GM23248 (cell line): ENCODE results near the gene KLF13. TPM values are rescaled to one million over a fixed set of nuclear protein-coding genes. Genes with fewer than 3 reads are reported as not detected.

Experiments used
- DNase-seq: peaks from one replicate; pipeline ENCODE4 v3.0.0-alpha.2; 2015
- H2AFZ ChIP-seq: fragments of 200-600 bp; sonication (generic); 2 replicates; pipeline ENCODE4 v1.6.1; 2016; ENCODE audit warnings: antibody characterized with exemption
- H3F3A ChIP-seq: fragments of 200-600 bp; sonication (generic); 2 replicates; pipeline ENCODE4 v1.6.1; 2016; ENCODE audit warnings: mild to moderate bottlenecking, antibody characterized with exemption, mixed run types; ENCODE audit not compliant: insufficient read depth
- H3K27ac ChIP-seq: fragments of 200-600 bp; sonication (generic); 2 replicates; pipeline ENCODE4 v1.5.1; 2016; ENCODE audit warnings: mild to moderate bottlenecking
- H3K27me3 ChIP-seq: fragments of 200-600 bp; sonication (generic); replicated peaks from 2 replicates; pipeline ENCODE4 v1.6.1; 2016; ENCODE audit warnings: mild to moderate bottlenecking; ENCODE audit not compliant: insufficient read depth
- H3K36me3 ChIP-seq: fragments of 200-600 bp; sonication (generic); 2 replicates; pipeline ENCODE4 v1.6.1; 2016; ENCODE audit warnings: low read depth, mild to moderate bottlenecking
- H3K4me1 ChIP-seq: fragments of 200-600 bp; sonication (generic); 2 replicates; pipeline ENCODE4 v1.6.1; 2016; ENCODE audit warnings: mild to moderate bottlenecking; ENCODE audit not compliant: insufficient read depth
- H3K4me2 ChIP-seq: fragments of 200-600 bp; sonication (generic); one replicate; pipeline ENCODE4 v1.6.1; 2016; ENCODE audit warnings: mild to moderate bottlenecking; ENCODE audit not compliant: unreplicated experiment
- H3K4me3 ChIP-seq: fragments of 200-600 bp; sonication (generic); 2 replicates; pipeline ENCODE4 v1.5.1; 2016; ENCODE audit warnings: mild to moderate bottlenecking
- H3K79me2 ChIP-seq: fragments of 200-600 bp; sonication (generic); 2 replicates; pipeline ENCODE4 v1.6.1; 2016; ENCODE audit warnings: mild to moderate bottlenecking; ENCODE audit not compliant: insufficient read depth
- H3K9ac ChIP-seq: fragments of 200-600 bp; sonication (generic); 2 replicates; pipeline ENCODE4 v1.6.1; 2016; ENCODE audit warnings: mild to moderate bottlenecking
- H3K9me2 ChIP-seq: fragments of 200-600 bp; sonication (generic); 2 replicates; pipeline ENCODE4 v1.6.1; 2016; ENCODE audit warnings: mixed run types, mild to moderate bottlenecking, moderate library complexity; ENCODE audit not compliant: insufficient read depth
- H3K9me3 ChIP-seq: fragments of 200-600 bp; sonication (generic); one replicate; pipeline ENCODE4 v1.6.1; 2017; ENCODE audit warnings: low read depth
- H4K20me1 ChIP-seq: fragments of 200-600 bp; sonication (generic); 2 replicates; pipeline ENCODE4 v1.6.0; 2016; ENCODE audit not compliant: insufficient read depth
- EZH2 ChIP-seq: fragments of 200-600 bp; sonication (generic); IDR thresholded peaks from 2 replicates; pipeline ENCODE4 v1.6.1; 2018; ENCODE audit warnings: antibody characterized with exemption, mild to moderate bottlenecking; ENCODE audit not compliant: insufficient read depth, poor library complexity, severe bottlenecking
- EZH2phosphoT487 ChIP-seq: fragments of 200-600 bp; sonication (generic); IDR thresholded peaks from 2 replicates; pipeline ENCODE4 v1.6.1; 2018; ENCODE audit warnings: antibody characterized with exemption, moderate library complexity, mild to moderate bottlenecking, low read depth; ENCODE audit not compliant: insufficient read depth
- WGBS, 2 experiments: methylation state at CpG; one replicate each; pipeline ENCODE4 v1.1.6; 2015 to 2017; ENCODE audit warnings: low lambda C conversion rate in 2 of 2, low coverage in 1 of 2; ENCODE audit errors: missing lambda C conversion rate in 2 of 2; 5-methylcytosine and 5-hydroxymethylcytosine counted together
- in situ Hi-C: fragments of 300-500 bp; cut with MboI; formaldehyde crosslinking; loops from 2 replicates; pipeline ENCODE4 v1.15.0; 2020
- polyA plus RNA-seq: library from polyadenylated mRNA; unstranded; fragments of >200 nt; fragmentation: Nextera tagmentation; extraction: Ambion mirVana; gene quantifications from 2 replicates; pipeline ENCODE4 v1.2.1, GENCODE V29; 2016
- total RNA-seq: library from RNA; depleted of rRNA; stranded (reverse); fragments of >200 nt; shearing (Covaris generic); gene quantifications from 2 replicates; pipeline ENCODE4 v1.2.3, GENCODE V29; 2014

KLF13 gene
- total and polyA plus RNA-seq, 2 experiments from 2014 or later: 8.0 to 38.9 TPM

GRCh38 chr15:31402511-31403056 is 75.9 kb downstream of the KLF13 start:
- H3F3A ChIP-seq: peaks cover 18% of the 10 kb centered on the region; the same call in 1 of the 2 replicates
- no peak overlapping the region for H3K4me2 ChIP-seq
- H3K9me2 ChIP-seq: no peaks in the 10 kb centered on the region
- H3K9ac ChIP-seq: peak overlapping the region; percentile 38; the same call in 1 of the 2 replicates
- H3K27me3 ChIP-seq: no peaks in the 10 kb centered on the region
- 83% methylated on average over 13 of the region's 13 CpGs for WGBS, 2 experiments
- no peak for TF ChIP-seq EZH2
- TF ChIP-seq EZH2phosphoT487: no peak
- peaks cover 34% of the 10 kb centered on the region for H3K4me1 ChIP-seq
- H4K20me1 ChIP-seq: no peaks in the 10 kb centered on the region
- in situ Hi-C loops: no loop called here
- no peaks in the 10 kb centered on the region for H3K79me2 ChIP-seq
- no peak overlapping the region for H3K4me3 ChIP-seq
- peak overlapping the region; percentile 40; the same call in 1 of the 2 replicates for H2AFZ ChIP-seq
- H3K27ac ChIP-seq: peak overlapping the region; percentile 69
- peak; percentile 60 for DNase-seq
- no peaks in the 10 kb centered on the region for H3K36me3 ChIP-seq
- H3K9me3 ChIP-seq: no peaks in the 10 kb centered on the region

DNA sequence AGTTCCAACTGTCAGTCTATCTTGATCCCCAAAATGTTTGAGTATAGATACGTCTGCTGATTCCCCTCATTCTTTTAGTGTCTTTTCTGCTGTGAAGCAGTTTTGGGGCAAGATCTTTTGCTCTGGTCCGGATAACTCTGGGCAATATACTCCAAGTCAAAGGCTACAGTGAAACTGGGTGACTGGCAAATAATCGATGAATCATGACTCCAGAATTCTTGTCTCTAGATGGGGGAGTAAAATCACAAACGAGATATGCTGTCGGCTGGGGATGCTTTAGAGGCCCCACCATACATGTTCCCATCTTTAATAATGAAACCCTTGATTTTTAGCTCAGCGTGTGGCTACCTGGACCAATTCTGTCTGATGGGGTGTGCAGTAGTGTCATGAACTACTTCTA is 76.5 kb downstream of the KLF13 start:
- Histone ChIP-seq H3K36me3 (no peaks in the 10 kb centered on the region), H3K9ac (peak overlapping the region; percentile 38; the same call in 1 of the 2 replicates), H3K4me3 (no peak overlapping the region), H3K27ac (peak overlapping the region; percentile 69), H3K9me3 (no peaks in the 10 kb centered on the region), H4K20me1 (no peaks in the 10 kb centered on the region), H3K4me2 (no peak overlapping the region), H3K27me3 (no peaks in the 10 kb centered on the region), H3K4me1 (peaks cover 29% of the 10 kb centered on the region), H3K79me2 (no peaks in the 10 kb centered on the region), H3K9me2 (no peaks in the 10 kb centered on the region), H2AFZ (peak overlapping the region; percentile 40; the same call in 1 of the 2 replicates), H3F3A (peaks cover 13% of the 10 kb centered on the region; the same call in 1 of the 2 replicates)
- DNase-seq: peak; percentile 49
- TF ChIP-seq EZH2phosphoT487: no peak
- no peak for TF ChIP-seq EZH2
- WGBS, 2 experiments: 61 to 63% methylated on average over 6 of the region's 6 CpGs
- in situ Hi-C loops: no loop called here

DNA sequence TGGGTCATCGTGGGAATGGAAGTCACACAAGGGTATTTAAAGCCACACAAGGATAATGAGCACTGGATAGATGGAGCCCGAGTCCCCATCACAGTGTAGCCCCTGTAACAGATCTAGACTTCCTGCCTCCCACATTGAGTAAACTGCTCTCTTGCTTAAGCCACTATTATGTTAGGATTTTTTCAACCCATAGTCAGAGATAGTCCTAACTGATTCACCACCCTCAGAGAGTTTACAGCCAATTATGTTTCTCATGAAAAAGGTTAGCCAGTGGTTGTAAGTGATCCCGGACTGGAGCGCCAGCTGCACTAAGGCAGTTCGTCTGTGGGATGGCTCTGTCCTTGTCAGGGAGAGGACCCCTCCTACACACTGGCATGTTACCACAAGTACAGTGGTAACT is 77.0 kb downstream of the KLF13 start:
- Histone ChIP-seq H4K20me1 (no peaks in the 10 kb centered on the region), H3K79me2 (no peaks in the 10 kb centered on the region), H3K4me3 (no peak overlapping the region), H3K27me3 (no peaks in the 10 kb centered on the region), H3K36me3 (no peaks in the 10 kb centered on the region), H3F3A (peaks cover 13% of the 10 kb centered on the region; the same call in 1 of the 2 replicates), H3K4me2 (no peak overlapping the region), H3K27ac (peak overlapping the region; percentile 69), H3K9me2 (no peaks in the 10 kb centered on the region), H3K9ac (peak overlapping the region; percentile 38; the same call in 1 of the 2 replicates), H3K4me1 (peaks cover 24% of the 10 kb centered on the region), H3K9me3 (no peaks in the 10 kb centered on the region), H2AFZ (0 out of 2 replicates have a peak overlapping the region, but pooled peaks have one; percentile 40)
- 57 to 63% methylated on average over 5 of the region's 5 CpGs for WGBS, 2 experiments
- in situ Hi-C loops: no loop called here
- no peak for TF ChIP-seq EZH2phosphoT487
- TF ChIP-seq EZH2: no peak
- peak; percentile 65 for DNase-seq

DNA sequence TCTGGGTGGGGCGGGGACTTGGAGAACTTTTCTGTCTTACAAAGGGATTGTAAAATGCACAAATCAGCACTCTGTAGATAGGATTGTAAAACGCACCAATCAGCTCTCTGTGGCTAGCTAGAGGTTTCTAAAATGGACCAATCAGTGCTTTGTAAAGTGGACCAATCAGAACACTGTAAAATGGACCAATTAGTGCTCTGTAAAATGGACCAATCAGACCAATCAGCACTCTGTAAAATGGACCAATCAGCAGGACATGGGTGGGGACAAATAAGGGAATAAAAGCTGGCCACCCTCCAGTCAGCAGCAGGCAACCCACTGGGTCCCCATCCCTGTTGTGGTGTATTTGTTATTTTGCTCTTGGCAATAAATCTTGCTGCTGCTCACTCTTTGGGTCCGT is 77.7 kb downstream of the KLF13 start:
- Histone ChIP-seq H3K9me2 (no peaks in the 10 kb centered on the region), H2AFZ (no peak overlapping the region), H4K20me1 (no peaks in the 10 kb centered on the region), H3F3A (peaks cover 13% of the 10 kb centered on the region; the same call in 1 of the 2 replicates), H3K9ac (no peak overlapping the region), H3K4me2 (no peak overlapping the region), H3K36me3 (no peaks in the 10 kb centered on the region), H3K27me3 (no peaks in the 10 kb centered on the region), H3K4me1 (peaks cover 23% of the 10 kb centered on the region), H3K27ac (no peak overlapping the region; the same call in 1 of the 2 replicates), H3K79me2 (no peaks in the 10 kb centered on the region), H3K9me3 (no peaks in the 10 kb centered on the region), H3K4me3 (no peak overlapping the region)
- TF ChIP-seq EZH2phosphoT487 (no peak), EZH2 (no peak)
- 90 to 95% methylated on average over 3 of the region's 3 CpGs for WGBS, 2 experiments
- no peak for DNase-seq
- in situ Hi-C loops: no loop called here
